UCSD-AML1 (cell line): ENCODE measurements around the gene ALPL.
A peak's percentile ranks its signal among the peaks of the same experiment; 100 is the strongest.
"Not testable (repeated sequence)": the region's sequence is repeated elsewhere in the genome, so short reads cannot be mapped to it uniquely, and the experiment has no call there.

Source experiments
- DNase-seq: peaks from one replicate; lab custom pipeline; 2025; ENCODE audit not compliant: unreplicated experiment; lab: John Stamatoyannopoulos, UW

ALPL gene

GRCh38 chr1:21507511-21508270, 1.5 kb upstream of the ALPL start:
- no peak for DNase-seq

GRCh38 chr1:21508580-21509350, 458 bp upstream of the ALPL start:
- peak; percentile 58 for DNase-seq

- DNase-seq: no peak
These were observed 880 bp downstream of the ALPL start for GRCh38 chr1:21510113-21510493.

- DNase-seq: no peak
These were observed 1.8 kb downstream of the ALPL start for GRCh38 chr1:21510885-21511578.

GRCh38 chr1:21511579-21512522, 2.6 kb downstream of the ALPL start:
- DNase-seq: no peak

- DNase-seq: no peak
These were observed 5.0 kb downstream of the ALPL start for GRCh38 chr1:21514245-21514644.

GRCh38 chr1:21517161-21517589, 8.0 kb downstream of the ALPL start:
- DNase-seq: no peak

- no peak for DNase-seq
These were observed 8.6 kb downstream of the ALPL start for GRCh38 chr1:21517660-21518480.

GRCh38 chr1:21518774-21519455, 9.7 kb downstream of the ALPL start:
- no peak for DNase-seq

GRCh38 chr1:21519486-21520070, 10.4 kb downstream of the ALPL start:
- not testable (repeated sequence) for DNase-seq

GRCh38 chr1:21520899-21521716, 11.9 kb downstream of the ALPL start:
- no peak for DNase-seq

GRCh38 chr1:21521717-21522060, 12.5 kb downstream of the ALPL start:
- no peak for DNase-seq

GRCh38 chr1:21522525-21523038, 13.4 kb downstream of the ALPL start:
- DNase-seq: no peak

GRCh38 chr1:21523297-21523813, 14.1 kb downstream of the ALPL start:
- DNase-seq: no peak

- no peak for DNase-seq
These were observed 15.0 kb downstream of the ALPL start for GRCh38 chr1:21524220-21524619.

- peak; percentile 43 for DNase-seq
These were observed 15.6 kb downstream of the ALPL start for GRCh38 chr1:21524686-21525339.

- no peak for DNase-seq
These were observed 16.1 kb downstream of the ALPL start for GRCh38 chr1:21525340-21525717.
